NT2/D1 (cell line): ENCODE data around the gene TAS2R1.

Experiments
- YY1 ChIP-seq: IDR thresholded peaks from 2 replicates; pipeline ENCODE4 v1.6.1; 2011; ENCODE audit not compliant: insufficient read length, insufficient read depth
- ZNF274 ChIP-seq: IDR thresholded peaks from 2 replicates; pipeline ENCODE4 v1.6.1; 2011; ENCODE audit warnings: mild to moderate bottlenecking, low read depth, low read length

GRCh38 chr5:9653061-9653460 is 22.9 kb upstream of the TAS2R1 start:
- TF ChIP-seq YY1 (no peak), ZNF274 (no peak)
